ENCODE measurements around the gene NOXO1.

The NOXO1 gene

GRCh38 chr16:2001456-2002355 is 20.4 kb upstream of the NOXO1 start:
- H3K4me3 ChIP-seq (replicated peaks; ENCODE audit: low read depth, low read length), result no peak overlapping the region
- no peak for DNase-seq (ENCODE audit: low read depth)
- TF ChIP-seq CTCF (IDR thresholded peaks at IDR 0.05; ENCODE audit: low read length, missing control alignments), result no peak

GRCh38 chr16:2001035-2001434 is 19.8 kb upstream of the NOXO1 start:
- TF ChIP-seq CTCF (IDR thresholded peaks at IDR 0.05; ENCODE audit: low read length, missing control alignments), result no peak
- DNase-seq (ENCODE audit: low read depth), result no peak
- H3K4me3 ChIP-seq (replicated peaks; ENCODE audit: low read depth, low read length), result no peak overlapping the region

GRCh38 chr16:1999866-2000514 is 18.7 kb upstream of the NOXO1 start:
- no peak for TF ChIP-seq CTCF (IDR thresholded peaks at IDR 0.05; ENCODE audit: low read length, missing control alignments)
- DNase-seq (ENCODE audit: low read depth), result no peak
- H3K4me3 ChIP-seq (replicated peaks; ENCODE audit: low read depth, low read length), result no peak overlapping the region

GRCh38 chr16:1998852-1999801 is 17.9 kb upstream of the NOXO1 start:
- DNase-seq (ENCODE audit: low read depth), result no peak
- no peak overlapping the region for H3K4me3 ChIP-seq (replicated peaks; ENCODE audit: low read depth, low read length)
- no peak for TF ChIP-seq CTCF (IDR thresholded peaks at IDR 0.05; ENCODE audit: low read length, missing control alignments)

- TF ChIP-seq CTCF (IDR thresholded peaks at IDR 0.05; ENCODE audit: low read length, missing control alignments), result no peak
- H3K4me3 ChIP-seq (replicated peaks; ENCODE audit: low read depth, low read length), result no peak overlapping the region
- no peak for DNase-seq (ENCODE audit: low read depth)
Measured at GRCh38 chr16:1998360-1998835, 17.1 kb upstream of the NOXO1 start.

GRCh38 chr16:1997494-1998359 is 16.5 kb upstream of the NOXO1 start:
- no peak overlapping the region for H3K4me3 ChIP-seq (replicated peaks; ENCODE audit: low read depth, low read length)
- DNase-seq (ENCODE audit: low read depth), result no peak
- no peak for TF ChIP-seq CTCF (IDR thresholded peaks at IDR 0.05; ENCODE audit: low read length, missing control alignments)
